Endothelial cell of umbilical vein (primary cell): ENCODE results near the gene KCNK10. TPM values are rescaled to one million over a fixed set of nuclear protein-coding genes. Genes with fewer than 3 reads are reported as not detected.

Experiments used
- BruUV-seq: library from RNA; stranded (reverse); fragments of 400-500 nt; replicated peaks from 2 replicates; lab custom pipeline; 2021; lab: Mats Ljungman, UMichigan
- CTCF ChIA-PET: fragments of 300-600, 350-600 bp; sonication (Branson Sonifier 250); formaldehyde crosslinking; loops from one replicate; lab custom pipeline; 2021; ENCODE audit warnings: antibody characterized with exemption, inconsistent platforms; lab: Charles Lee
- POLR2A ChIA-PET: fragments of 300-600, 350-600 bp; sonication (Branson Sonifier 250); formaldehyde crosslinking; loops from one replicate; lab custom pipeline; 2021; ENCODE audit warnings: antibody characterized with exemption, inconsistent platforms; lab: Charles Lee
- DNase-seq: peaks from one replicate; pipeline ENCODE4 v3.0.0-alpha.2; 2011; ENCODE audit warnings: low read depth, low spot score
- FAIRE-seq: peaks from 2 replicates; lab custom pipeline; 2011; peaks lifted over from hg19 to GRCh38; lab: Jason Lieb, UNC
- H2AFZ ChIP-seq: 2 replicates; pipeline ENCODE4 v1.6.0; 2012; ENCODE audit warnings: low read depth, low read length, control low read depth, inconsistent platforms
- H3K27ac ChIP-seq: 2 replicates; pipeline ENCODE4 v1.5.1; 2011; ENCODE audit warnings: low read depth, mild to moderate bottlenecking, control low read depth, low read length, moderate library complexity; ENCODE audit not compliant: insufficient read depth
- H3K27me3 ChIP-seq, 2 experiments: 2 replicates each; pipeline versions ENCODE4 v1.6.0 to v1.6.1; 2011; ENCODE audit warnings: low read length in 2 of 2, mixed read lengths in 1 of 2; ENCODE audit not compliant: control insufficient read depth in 2 of 2, insufficient read depth in 2 of 2
- H3K36me3 ChIP-seq, 2 experiments: 2 replicates in 1 of 2; 3 replicates in 1 of 2; pipeline ENCODE4 v1.5.1; 2011; ENCODE audit warnings: low read length in 2 of 2, mild to moderate bottlenecking in 1 of 2, moderate library complexity in 1 of 2; ENCODE audit not compliant: control insufficient read depth in 2 of 2, insufficient read depth in 2 of 2; ENCODE audit errors: extremely low read depth in 1 of 2
- H3K4me1 ChIP-seq: 3 replicates; pipeline ENCODE4 v1.5.1; 2011; ENCODE audit warnings: mild to moderate bottlenecking, low read length; ENCODE audit not compliant: control insufficient read depth, insufficient read depth; ENCODE audit errors: extremely low read depth
- H3K4me2 ChIP-seq: 2 replicates; pipeline ENCODE4 v1.6.1; 2011; ENCODE audit warnings: low read length, control low read depth, mixed read lengths; ENCODE audit not compliant: insufficient read depth
- H3K4me3 ChIP-seq, 3 experiments: fragments of 200-600 bp in 1 of 3; sonication (generic), shearing (Covaris generic) in 1 of 3; replicated peaks in 1 of 3; 2 replicates each; pipeline ENCODE4 v1.5.1; 2011 to 2016; ENCODE audit warnings: control low read depth in 3 of 3, low read length in 3 of 3, mild to moderate bottlenecking in 2 of 3, inconsistent platforms in 1 of 3, low read depth in 1 of 3, moderate library complexity in 1 of 3; ENCODE audit not compliant: insufficient read depth in 1 of 3
- H3K79me2 ChIP-seq: 2 replicates; pipeline ENCODE4 v1.6.0; 2012; ENCODE audit warnings: low read length, inconsistent platforms; ENCODE audit not compliant: control insufficient read depth, insufficient read depth
- H3K9ac ChIP-seq: replicated peaks from 2 replicates; pipeline ENCODE3; 2011; ENCODE audit warnings: low read length, control low read depth; ENCODE audit not compliant: insufficient read depth; ENCODE audit errors: extremely low read depth
- H3K9me1 ChIP-seq: replicated peaks from 3 replicates; pipeline ENCODE4 v1.6.0; 2011; ENCODE audit warnings: mild to moderate bottlenecking, low read length; ENCODE audit not compliant: control insufficient read depth, insufficient read depth; ENCODE audit errors: extremely low read depth
- H3K9me3 ChIP-seq: replicated peaks from 2 replicates; pipeline ENCODE4 v1.5.1; 2012; ENCODE audit warnings: low read length, inconsistent platforms; ENCODE audit not compliant: control insufficient read depth, insufficient read depth
- H4K20me1 ChIP-seq: replicated peaks from 2 replicates; pipeline ENCODE3; 2011; ENCODE audit warnings: mild to moderate bottlenecking, low read length; ENCODE audit not compliant: control insufficient read depth, insufficient read depth; ENCODE audit errors: extremely low read depth
- EZH2 ChIP-seq: IDR thresholded peaks from 2 replicates; pipeline ENCODE4 v1.6.1; 2012; ENCODE audit warnings: borderline replicate concordance, low read depth, mild to moderate bottlenecking, moderate library complexity, low read length, inconsistent platforms; ENCODE audit not compliant: severe bottlenecking
- dilution Hi-C: fragments of 300-500 bp; cut with MboI; formaldehyde crosslinking; loops from one replicate; pipeline ENCODE4 v1.15.0; 2019; ENCODE audit warnings: low sequenced_read_pairs; ENCODE audit not compliant: extremely low pct_ligation_motif_present
- intact Hi-C: fragments of 100-400 bp; cut with micrococcal nuclease; formaldehyde crosslinking; loops from one replicate; pipeline ENCODE4 v1.10.0; 2022
- polyA plus RNA-seq, 4 experiments: library from polyadenylated mRNA; depleted of rRNA in 3 of 4; stranded (reverse) in 3 of 4; unstranded in 1 of 4; fragments of >200 nt; gene quantifications; 2 replicates each; pipeline versions ENCODE4 v1.2.1 to v1.2.3, GENCODE V29; 2011 to 2012; ENCODE audit warnings: missing spikeins in 1 of 4
- total RNA-seq: library from RNA; stranded (reverse); gene quantifications from 2 replicates; pipeline ENCODE4 v1.2.3, GENCODE V29; 2021
- TF ChIP-seq, protein P1 (sequence below): IDR thresholded peaks from 2 replicates; pipeline ENCODE4 v1.6.1; 2011; ENCODE audit not compliant: insufficient read depth, insufficient read length

KCNK10 gene
- total and polyA plus RNA-seq, 2 donors (not counting 3 experiments of a cell fraction or from before 2014, with no cell fraction given), result not detected

GRCh38 chr14:88156127-88156526, 166.9 kb downstream of the KCNK10 start:
- Histone ChIP-seq H3K36me3 (no peaks in the 10 kb centered on the region), H3K4me1 (no peaks in the 10 kb centered on the region), H3K4me2 (no peak overlapping the region), H2AFZ (no peak overlapping the region), H3K9me3 (no peaks in the 10 kb centered on the region), H3K9ac (no peak overlapping the region), H3K4me3 (no peak overlapping the region), H3K27ac (no peak overlapping the region), H3K79me2 (no peaks in the 10 kb centered on the region), H4K20me1 (no peaks in the 10 kb centered on the region), H3K27me3 (no peaks in the 10 kb centered on the region), H3K9me1 (no peaks in the 10 kb centered on the region)
- POLR2A ChIA-PET, result no interaction called here
- intact Hi-C loops (no loop called here), dilution Hi-C loops (no loop called here)
- CTCF ChIA-PET, result no interaction called here
- DNase-seq, result no peak
- TF ChIP-seq, protein P1, sequence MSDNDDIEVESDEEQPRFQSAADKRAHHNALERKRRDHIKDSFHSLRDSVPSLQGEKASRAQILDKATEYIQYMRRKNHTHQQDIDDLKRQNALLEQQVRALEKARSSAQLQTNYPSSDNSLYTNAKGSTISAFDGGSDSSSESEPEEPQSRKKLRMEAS, result no peak
- BruUV-seq, result no TSS peak
- no peak for FAIRE-seq

DNA sequence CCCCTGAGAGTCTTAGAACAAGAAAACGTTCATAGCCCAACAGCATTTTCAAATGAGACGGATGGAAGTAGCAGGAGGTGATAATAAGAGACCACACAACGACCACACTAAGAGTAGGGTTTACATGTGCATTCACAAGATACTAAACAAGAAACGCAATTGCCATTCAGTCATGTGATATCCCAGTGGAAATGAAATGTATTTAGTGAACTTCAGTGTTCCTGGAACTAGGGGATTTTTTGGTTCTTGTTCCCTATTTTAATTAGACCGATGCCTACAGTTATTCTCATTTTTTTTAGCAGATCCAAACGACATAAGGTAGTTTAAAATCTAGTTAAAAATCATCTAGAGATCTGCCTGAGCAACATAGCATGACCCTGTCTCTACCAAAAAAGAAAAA, 168.1 kb downstream of the KCNK10 start:
- H3K4me2 ChIP-seq, result no peak overlapping the region

More for the DNA sequence above, 168.1 kb downstream of the KCNK10 start:
- Histone ChIP-seq H3K9me3 (no peaks in the 10 kb centered on the region), H3K27me3 (no peaks in the 10 kb centered on the region), H3K9me1 (no peaks in the 10 kb centered on the region), H3K4me3 (no peak overlapping the region), H4K20me1 (no peaks in the 10 kb centered on the region), H3K36me3 (no peaks in the 10 kb centered on the region), H3K79me2 (no peaks in the 10 kb centered on the region), H3K4me1 (no peaks in the 10 kb centered on the region), H2AFZ (no peak overlapping the region), H3K27ac (no peak overlapping the region), H3K9ac (no peak overlapping the region)
- ChIA-PET CTCF (no interaction called here), POLR2A (no interaction called here)
- dilution Hi-C loops, result no loop called here
- FAIRE-seq, result no peak
- intact Hi-C loops, result no loop called here
- TF ChIP-seq EZH2, result no peak
- no peak for DNase-seq
- no TSS peak for BruUV-seq
